Liver (tissue), 9 donors: ENCODE measurements around the gene CDSN. TPM values are rescaled to one million over a fixed set of nuclear protein-coding genes. Genes with fewer than 3 reads are reported as not detected.

Experiments
- DNase-seq: peaks from one replicate; pipeline ENCODE4 v3.0.0-alpha.2; 2017; ENCODE audit warnings: low spot score
- H3K27ac ChIP-seq, 2 donors: one replicate each; pipeline ENCODE4 v1.7.0; 2013; ENCODE audit warnings: inconsistent platforms in 2 of 2, low read length in 2 of 2, control low read depth in 1 of 2, low read depth in 1 of 2, mild to moderate bottlenecking in 1 of 2
- H3K27me3 ChIP-seq, 4 donors: one replicate each; pipeline versions ENCODE4 v1.6.1 to v1.7.0; 2013; ENCODE audit warnings: low read length in 3 of 4, inconsistent platforms in 1 of 4, mild to moderate bottlenecking in 1 of 4, moderate library complexity in 1 of 4; ENCODE audit not compliant: control insufficient read depth in 4 of 4, insufficient read depth in 4 of 4
- H3K36me3 ChIP-seq, 4 donors: one replicate each; pipeline versions ENCODE4 v1.6.1 to v1.7.0; 2013; ENCODE audit warnings: low read length in 3 of 4, mild to moderate bottlenecking in 3 of 4, low read depth in 1 of 4, moderate library complexity in 1 of 4; ENCODE audit not compliant: control insufficient read depth in 4 of 4, insufficient read depth in 3 of 4
- H3K4me1 ChIP-seq, 4 donors: one replicate each; pipeline versions ENCODE4 v1.6.1 to v1.7.0; 2013; ENCODE audit warnings: low read length in 3 of 4, mild to moderate bottlenecking in 3 of 4, moderate library complexity in 1 of 4; ENCODE audit not compliant: control insufficient read depth in 4 of 4, insufficient read depth in 4 of 4
- H3K4me3 ChIP-seq, 3 donors: one replicate each; pipeline versions ENCODE4 v1.6.1 to v1.7.0; 2013; ENCODE audit warnings: low read length in 3 of 3, control low read depth in 1 of 3, low read depth in 1 of 3, mild to moderate bottlenecking in 1 of 3
- H3K9ac ChIP-seq, 2 donors: one replicate each; pipeline ENCODE4 v1.7.0; 2013; ENCODE audit warnings: low read length in 2 of 2, mild to moderate bottlenecking in 2 of 2, moderate library complexity in 2 of 2, control low read depth in 1 of 2, low read depth in 1 of 2
- H3K9me3 ChIP-seq, 4 donors: one replicate each; pipeline versions ENCODE4 v1.6.1 to v1.7.0; 2013; ENCODE audit warnings: low read length in 3 of 4; ENCODE audit not compliant: control insufficient read depth in 4 of 4
- EGR1 ChIP-seq, 2 donors: IDR thresholded peaks; 2 replicates each; pipeline ENCODE4 v1.6.1; 2016 to 2018; ENCODE audit warnings: antibody characterized with exemption in 2 of 2, low read depth in 2 of 2
- FOXA2 ChIP-seq: IDR thresholded peaks from 2 replicates; pipeline ENCODE4 v1.6.1; 2016; ENCODE audit warnings: antibody characterized with exemption
- HNF4A ChIP-seq, 2 donors: conservative IDR thresholded peaks; 2 replicates each; pipeline ENCODE4 v1.6.1; 2016; ENCODE audit warnings: antibody characterized with exemption in 2 of 2, mild to moderate bottlenecking in 2 of 2
- HNF4G ChIP-seq: IDR thresholded peaks from 2 replicates; pipeline ENCODE4 v1.6.1; 2016; ENCODE audit warnings: antibody characterized with exemption
- NR2F2 ChIP-seq: IDR thresholded peaks from 2 replicates; pipeline ENCODE4 v1.6.1; 2016; ENCODE audit warnings: antibody characterized with exemption
- RAD21 ChIP-seq, 2 donors: IDR thresholded peaks; 2 replicates each; pipeline ENCODE4 v1.6.1; 2016; ENCODE audit warnings: antibody characterized with exemption in 2 of 2, mild to moderate bottlenecking in 2 of 2
- RXRA ChIP-seq, 2 donors: IDR thresholded peaks; 2 replicates each; pipeline ENCODE4 v1.6.1; 2017 to 2018; ENCODE audit warnings: antibody characterized with exemption in 2 of 2, mild to moderate bottlenecking in 1 of 2
- TAF1 ChIP-seq: conservative IDR thresholded peaks from 2 replicates; pipeline ENCODE4 v1.6.1; 2016; ENCODE audit warnings: antibody characterized with exemption, mild to moderate bottlenecking
- YY1 ChIP-seq: IDR thresholded peaks from 2 replicates; pipeline ENCODE4 v1.6.1; 2016; ENCODE audit warnings: antibody characterized with exemption, mild to moderate bottlenecking
- WGBS: extraction: QIAGEN DNeasy Blood & Tissue Kit; methylation state at CpG from one replicate; pipeline ENCODE4 v1.1.7; 2013; 5-methylcytosine and 5-hydroxymethylcytosine counted together
- polyA plus RNA-seq, 2 donors: library from polyadenylated mRNA; stranded (reverse) in 1 of 2; unstranded in 1 of 2; fragments of 200-250 nt in 1 of 2; fragments of >200 nt in 1 of 2; fragmentation: Nextera tagmentation in 1 of 2; extraction: Ambion mirVana in 1 of 2; gene quantifications; one replicate each; pipeline versions ENCODE4 v1.2.1 to v1.2.3, GENCODE V29; 2013 to 2015
- total RNA-seq, 2 donors: library from RNA; depleted of rRNA; stranded (reverse); fragments of >200 nt; gene quantifications; one replicate each; pipeline ENCODE4 v1.2.3, GENCODE V29; 2014
- TF ChIP-seq, protein P1 (sequence below): IDR thresholded peaks from 2 replicates; pipeline ENCODE4 v1.6.1; 2016; ENCODE audit warnings: antibody characterized with exemption, mild to moderate bottlenecking
- TF ChIP-seq, protein P2 (sequence below): IDR thresholded peaks from 2 replicates; pipeline ENCODE4 v1.6.1; 2016; ENCODE audit warnings: antibody characterized with exemption
- TF ChIP-seq, protein P3 (sequence below): fragments of 150-350 bp; IDR thresholded peaks from 2 replicates; pipeline ENCODE4 v1.5.1; 2017; ENCODE audit warnings: improper control_type of control experiment, low read depth, low read length; ENCODE audit not compliant: missing input control
- TF ChIP-seq, protein P4 (sequence below): IDR thresholded peaks from 2 replicates; pipeline ENCODE4 v1.6.1; 2016; ENCODE audit warnings: antibody characterized with exemption
- donor health status: healthy.
- donor health status: healthy.
- donor health status: healthy.
- donor health status: healthy.
- donor health status: healthy.

CDSN gene
- total and polyA plus RNA-seq, 4 donors: not detected

DNA sequence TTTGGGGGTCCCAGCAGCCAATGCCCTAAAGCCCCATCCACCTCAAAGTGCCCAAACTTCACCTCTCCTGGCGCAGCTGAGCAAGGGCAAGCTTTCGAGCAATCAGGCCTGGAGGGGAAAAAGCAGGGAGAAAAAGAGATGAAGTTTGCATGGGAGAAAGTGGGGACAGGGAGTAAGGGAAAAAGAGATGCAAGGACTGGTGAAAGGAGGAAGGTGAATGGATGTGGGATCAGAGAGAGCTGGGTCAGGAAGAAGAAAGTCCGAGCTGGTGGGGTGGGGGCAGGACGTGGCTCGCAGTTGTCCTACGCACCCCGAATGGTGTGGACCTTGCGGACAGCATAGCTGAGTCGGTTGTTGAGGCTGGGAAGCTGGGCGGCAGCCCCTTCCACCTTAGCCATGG is 25.1 kb upstream of the CDSN start:
- Histone ChIP-seq H3K4me1 (peaks cover 0 to 6% (median 5%) of the 10 kb centered on the region in 4 donors), H3K36me3 (peaks cover 0 to 8% (median 5%) of the 10 kb centered on the region in 4 donors), H3K27ac (no peak overlapping the region), H3K4me3 (no peak overlapping the region), H3K9ac (no peak overlapping the region), H3K9me3 (no peaks in the 10 kb centered on the region), H3K27me3 (no peaks in the 10 kb centered on the region)
- no peak for TF ChIP-seq RXRA (IDR thresholded peaks at IDR 0.05)
- TF ChIP-seq TAF1: no peak
- no peak for TF ChIP-seq NR2F2
- TF ChIP-seq, protein P1, sequence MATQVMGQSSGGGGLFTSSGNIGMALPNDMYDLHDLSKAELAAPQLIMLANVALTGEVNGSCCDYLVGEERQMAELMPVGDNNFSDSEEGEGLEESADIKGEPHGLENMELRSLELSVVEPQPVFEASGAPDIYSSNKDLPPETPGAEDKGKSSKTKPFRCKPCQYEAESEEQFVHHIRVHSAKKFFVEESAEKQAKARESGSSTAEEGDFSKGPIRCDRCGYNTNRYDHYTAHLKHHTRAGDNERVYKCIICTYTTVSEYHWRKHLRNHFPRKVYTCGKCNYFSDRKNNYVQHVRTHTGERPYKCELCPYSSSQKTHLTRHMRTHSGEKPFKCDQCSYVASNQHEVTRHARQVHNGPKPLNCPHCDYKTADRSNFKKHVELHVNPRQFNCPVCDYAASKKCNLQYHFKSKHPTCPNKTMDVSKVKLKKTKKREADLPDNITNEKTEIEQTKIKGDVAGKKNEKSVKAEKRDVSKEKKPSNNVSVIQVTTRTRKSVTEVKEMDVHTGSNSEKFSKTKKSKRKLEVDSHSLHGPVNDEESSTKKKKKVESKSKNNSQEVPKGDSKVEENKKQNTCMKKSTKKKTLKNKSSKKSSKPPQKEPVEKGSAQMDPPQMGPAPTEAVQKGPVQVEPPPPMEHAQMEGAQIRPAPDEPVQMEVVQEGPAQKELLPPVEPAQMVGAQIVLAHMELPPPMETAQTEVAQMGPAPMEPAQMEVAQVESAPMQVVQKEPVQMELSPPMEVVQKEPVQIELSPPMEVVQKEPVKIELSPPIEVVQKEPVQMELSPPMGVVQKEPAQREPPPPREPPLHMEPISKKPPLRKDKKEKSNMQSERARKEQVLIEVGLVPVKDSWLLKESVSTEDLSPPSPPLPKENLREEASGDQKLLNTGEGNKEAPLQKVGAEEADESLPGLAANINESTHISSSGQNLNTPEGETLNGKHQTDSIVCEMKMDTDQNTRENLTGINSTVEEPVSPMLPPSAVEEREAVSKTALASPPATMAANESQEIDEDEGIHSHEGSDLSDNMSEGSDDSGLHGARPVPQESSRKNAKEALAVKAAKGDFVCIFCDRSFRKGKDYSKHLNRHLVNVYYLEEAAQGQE: no peak
- TF ChIP-seq FOXA2: no peak
- TF ChIP-seq, protein P2, sequence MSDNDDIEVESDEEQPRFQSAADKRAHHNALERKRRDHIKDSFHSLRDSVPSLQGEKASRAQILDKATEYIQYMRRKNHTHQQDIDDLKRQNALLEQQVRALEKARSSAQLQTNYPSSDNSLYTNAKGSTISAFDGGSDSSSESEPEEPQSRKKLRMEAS: no peak
- TF ChIP-seq, protein P3, sequence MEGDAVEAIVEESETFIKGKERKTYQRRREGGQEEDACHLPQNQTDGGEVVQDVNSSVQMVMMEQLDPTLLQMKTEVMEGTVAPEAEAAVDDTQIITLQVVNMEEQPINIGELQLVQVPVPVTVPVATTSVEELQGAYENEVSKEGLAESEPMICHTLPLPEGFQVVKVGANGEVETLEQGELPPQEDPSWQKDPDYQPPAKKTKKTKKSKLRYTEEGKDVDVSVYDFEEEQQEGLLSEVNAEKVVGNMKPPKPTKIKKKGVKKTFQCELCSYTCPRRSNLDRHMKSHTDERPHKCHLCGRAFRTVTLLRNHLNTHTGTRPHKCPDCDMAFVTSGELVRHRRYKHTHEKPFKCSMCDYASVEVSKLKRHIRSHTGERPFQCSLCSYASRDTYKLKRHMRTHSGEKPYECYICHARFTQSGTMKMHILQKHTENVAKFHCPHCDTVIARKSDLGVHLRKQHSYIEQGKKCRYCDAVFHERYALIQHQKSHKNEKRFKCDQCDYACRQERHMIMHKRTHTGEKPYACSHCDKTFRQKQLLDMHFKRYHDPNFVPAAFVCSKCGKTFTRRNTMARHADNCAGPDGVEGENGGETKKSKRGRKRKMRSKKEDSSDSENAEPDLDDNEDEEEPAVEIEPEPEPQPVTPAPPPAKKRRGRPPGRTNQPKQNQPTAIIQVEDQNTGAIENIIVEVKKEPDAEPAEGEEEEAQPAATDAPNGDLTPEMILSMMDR: no peak
- no peak for TF ChIP-seq HNF4G
- TF ChIP-seq EGR1 (IDR thresholded peaks at IDR 0.05; ENCODE audit: low read depth in 2 of 2): no peak
- no peak for TF ChIP-seq HNF4A (conservative IDR thresholded peaks at IDR 0.05)
- 97% methylated on average over 10 of the region's 10 CpGs for WGBS
- DNase-seq: no peak

DNA sequence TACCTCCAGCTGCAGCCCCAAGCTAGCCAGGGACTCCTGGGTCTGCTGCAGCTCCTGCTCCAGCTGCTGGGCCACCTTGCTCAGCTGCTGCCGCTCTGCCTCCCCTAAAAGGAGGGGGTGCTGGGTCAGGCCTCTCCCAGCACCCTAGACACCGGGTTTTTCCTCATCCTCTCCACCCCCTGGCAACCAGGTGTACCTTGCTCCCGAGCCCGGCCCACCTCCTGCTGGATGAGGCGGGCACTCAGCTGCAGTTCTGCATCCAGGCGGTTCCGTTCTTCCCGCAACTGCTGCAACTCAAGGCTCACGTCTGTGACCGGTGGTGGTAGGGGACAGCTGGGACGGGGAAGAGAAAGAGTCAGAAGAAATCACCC is 24.7 kb upstream of the CDSN start:
- Histone ChIP-seq H3K36me3 (peaks cover 0 to 8% (median 5%) of the 10 kb centered on the region in 4 donors), H3K4me1 (peaks cover 0 to 2% (median 1%) of the 10 kb centered on the region in 4 donors), H3K9ac (no peak overlapping the region), H3K9me3 (no peaks in the 10 kb centered on the region), H3K4me3 (no peak overlapping the region), H3K27me3 (no peaks in the 10 kb centered on the region), H3K27ac (no peak overlapping the region)
- no peak for DNase-seq
- 81% methylated on average over 11 of the region's 11 CpGs for WGBS
- TF ChIP-seq YY1 (no peak), RXRA (IDR thresholded peaks at IDR 0.05) (no peak), RAD21 (IDR thresholded peaks at IDR 0.05) (no peak)
- TF ChIP-seq, protein P4, sequence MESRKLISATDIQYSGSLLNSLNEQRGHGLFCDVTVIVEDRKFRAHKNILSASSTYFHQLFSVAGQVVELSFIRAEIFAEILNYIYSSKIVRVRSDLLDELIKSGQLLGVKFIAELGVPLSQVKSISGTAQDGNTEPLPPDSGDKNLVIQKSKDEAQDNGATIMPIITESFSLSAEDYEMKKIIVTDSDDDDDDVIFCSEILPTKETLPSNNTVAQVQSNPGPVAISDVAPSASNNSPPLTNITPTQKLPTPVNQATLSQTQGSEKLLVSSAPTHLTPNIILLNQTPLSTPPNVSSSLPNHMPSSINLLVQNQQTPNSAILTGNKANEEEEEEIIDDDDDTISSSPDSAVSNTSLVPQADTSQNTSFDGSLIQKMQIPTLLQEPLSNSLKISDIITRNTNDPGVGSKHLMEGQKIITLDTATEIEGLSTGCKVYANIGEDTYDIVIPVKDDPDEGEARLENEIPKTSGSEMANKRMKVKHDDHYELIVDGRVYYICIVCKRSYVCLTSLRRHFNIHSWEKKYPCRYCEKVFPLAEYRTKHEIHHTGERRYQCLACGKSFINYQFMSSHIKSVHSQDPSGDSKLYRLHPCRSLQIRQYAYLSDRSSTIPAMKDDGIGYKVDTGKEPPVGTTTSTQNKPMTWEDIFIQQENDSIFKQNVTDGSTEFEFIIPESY: no peak
